Fibroblast of lung (primary cell): ENCODE measurements around the gene DNAH9.

ENCODE experiments used
- EZH2 ChIP-seq: IDR thresholded peaks from 2 replicates; pipeline ENCODE4 v1.5.1; 2012; ENCODE audit warnings: low read length, control low read depth, mild to moderate bottlenecking; ENCODE audit errors: missing control alignments
- TF ChIP-seq, protein P1 (sequence below), 2 donors: IDR thresholded peaks in 1 of 2; conservative IDR thresholded peaks in 1 of 2; 1 replicate in 1 of 2; 2 replicates in 1 of 2; pipeline ENCODE4 v1.5.1; 2011 to 2012; ENCODE audit warnings: low read length in 2 of 2, control low read depth in 1 of 2, inconsistent platforms in 1 of 2, low read depth in 1 of 2, mild to moderate bottlenecking in 1 of 2

DNA sequence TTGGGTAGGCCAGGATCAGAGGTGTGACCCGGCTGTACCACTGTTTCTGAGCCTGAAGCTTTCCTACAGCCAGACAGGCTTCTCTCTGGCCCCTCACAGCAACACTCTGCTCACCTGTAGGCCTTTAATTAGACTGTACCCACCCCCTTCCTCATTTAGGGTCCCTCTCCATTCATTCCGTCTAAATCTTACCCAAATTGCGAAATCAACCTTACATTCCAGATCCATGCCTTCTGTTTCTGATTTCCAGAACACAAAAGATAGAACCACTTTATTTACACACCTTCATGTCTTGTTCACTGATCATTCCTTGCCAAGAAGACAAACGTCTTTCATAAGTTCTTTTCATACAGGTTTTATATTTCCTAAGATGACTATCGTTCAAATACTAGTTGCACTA lies 238.2 kb downstream of the DNAH9 start:
- TF ChIP-seq, protein P1, sequence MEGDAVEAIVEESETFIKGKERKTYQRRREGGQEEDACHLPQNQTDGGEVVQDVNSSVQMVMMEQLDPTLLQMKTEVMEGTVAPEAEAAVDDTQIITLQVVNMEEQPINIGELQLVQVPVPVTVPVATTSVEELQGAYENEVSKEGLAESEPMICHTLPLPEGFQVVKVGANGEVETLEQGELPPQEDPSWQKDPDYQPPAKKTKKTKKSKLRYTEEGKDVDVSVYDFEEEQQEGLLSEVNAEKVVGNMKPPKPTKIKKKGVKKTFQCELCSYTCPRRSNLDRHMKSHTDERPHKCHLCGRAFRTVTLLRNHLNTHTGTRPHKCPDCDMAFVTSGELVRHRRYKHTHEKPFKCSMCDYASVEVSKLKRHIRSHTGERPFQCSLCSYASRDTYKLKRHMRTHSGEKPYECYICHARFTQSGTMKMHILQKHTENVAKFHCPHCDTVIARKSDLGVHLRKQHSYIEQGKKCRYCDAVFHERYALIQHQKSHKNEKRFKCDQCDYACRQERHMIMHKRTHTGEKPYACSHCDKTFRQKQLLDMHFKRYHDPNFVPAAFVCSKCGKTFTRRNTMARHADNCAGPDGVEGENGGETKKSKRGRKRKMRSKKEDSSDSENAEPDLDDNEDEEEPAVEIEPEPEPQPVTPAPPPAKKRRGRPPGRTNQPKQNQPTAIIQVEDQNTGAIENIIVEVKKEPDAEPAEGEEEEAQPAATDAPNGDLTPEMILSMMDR (conservative IDR thresholded peaks at IDR 0.05 in 1 of 2, IDR thresholded peaks at IDR 0.05 in 1 of 2; ENCODE audit: low read depth in 1 of 2, low read length in 2 of 2): no peak
- no peak for TF ChIP-seq EZH2
